ENCODE results near the gene IHH. TPM values are rescaled to one million over a fixed set of nuclear protein-coding genes. Genes with fewer than 3 reads are reported as not detected.

IHH gene
- total RNA-seq, 1 experiment from 2014 or later = not detected

GRCh38 chr2:219062081-219062480 lies 1.4 kb upstream of the IHH start:
- no peak overlapping the region for H2BK20ac ChIP-seq (ENCODE audit: low read depth, low read length, poor library complexity, severe bottlenecking)
- no peak overlapping the region for H3K4me3 Mint-ChIP-seq
- H3K79me2 ChIP-seq (ENCODE audit: insufficient read depth, low read length) = no peaks in the 10 kb centered on the region
- DNase-seq = no peak
- no peak overlapping the region for H2BK5ac ChIP-seq (ENCODE audit: insufficient read length, low read length)
- H4K8ac ChIP-seq (replicated peaks; ENCODE audit: insufficient read length, low read depth, low read length) = no peak overlapping the region
- H2AFZ ChIP-seq (ENCODE audit: low read length) = no peak overlapping the region
- H3K9me3 ChIP-seq (ENCODE audit: control insufficient read depth, low read depth, low read length) = no peaks in the 10 kb centered on the region
- no peak overlapping the region for H3K27ac Mint-ChIP-seq
- H3T11ph ChIP-seq (ENCODE audit: low read length) = no peak overlapping the region
- H2BK12ac ChIP-seq (ENCODE audit: insufficient read length, low read depth, low read length) = no peak overlapping the region
- peaks cover 3% of the 10 kb centered on the region for H3K23me2 ChIP-seq (ENCODE audit: insufficient read length, low read depth, low read length, poor library complexity, severe bottlenecking)
- H3K9me3 Mint-ChIP-seq = peaks cover 0 to 3% of the 10 kb centered on the region in 2 experiments; a peak in 1 of 5 replicates
- WGBS (ENCODE audit: extremely low coverage, insufficient read length, low lambda C conversion rate) = no CpG with 5 or more reads among the region's 6 CpGs
- no peaks in the 10 kb centered on the region for H3K79me1 ChIP-seq (ENCODE audit: insufficient read depth, low read depth, low read length, poor library complexity, severe bottlenecking)
- no peaks in the 10 kb centered on the region for H3K4me1 ChIP-seq (ENCODE audit: insufficient read depth, low read length)
- H3K9ac ChIP-seq (ENCODE audit: extremely low read depth, insufficient read length, low read length) = no peak overlapping the region
- H3K4me1 Mint-ChIP-seq = peaks cover 29 to 42% of the 10 kb centered on the region in 2 experiments
- H3K36me3 Mint-ChIP-seq (ENCODE audit: insufficient read depth in 1 of 3, low read depth in 3 of 3) = no peaks in the 10 kb centered on the region
- peaks cover 87% of the 10 kb centered on the region for H3K27me3 Mint-ChIP-seq (ENCODE audit: low read depth)
- H3K56ac ChIP-seq (ENCODE audit: insufficient read length, low read depth, low read length) = no peak overlapping the region
- H3K18ac ChIP-seq (ENCODE audit: insufficient read length, low read depth, low read length) = no peak overlapping the region
- H3K23ac ChIP-seq (ENCODE audit: insufficient read length, low read depth, low read length) = no peak overlapping the region
- H4K5ac ChIP-seq (ENCODE audit: insufficient read length, low read depth, low read length) = no peak overlapping the region
- no peak overlapping the region for H2BK15ac ChIP-seq (ENCODE audit: low read depth, low read length)
- no peak overlapping the region for H2AK5ac ChIP-seq (ENCODE audit: insufficient read length, low read length)
- H3K27me3 ChIP-seq (ENCODE audit: insufficient read depth, low read length) = peaks cover 56% of the 10 kb centered on the region
- no peak overlapping the region for H3K4me2 ChIP-seq (ENCODE audit: insufficient read depth, insufficient read length, low read length)
- H3K4ac ChIP-seq (ENCODE audit: low read depth, low read length) = no peak overlapping the region
- no peak overlapping the region for H2BK120ac ChIP-seq (ENCODE audit: low read depth, low read length, poor library complexity, severe bottlenecking)
- no peak overlapping the region for H3K14ac ChIP-seq (ENCODE audit: insufficient read depth, low read length)
- H4K91ac ChIP-seq (ENCODE audit: insufficient read length, low read depth, low read length) = no peak overlapping the region
- H3K27ac ChIP-seq (ENCODE audit: insufficient read length, low read depth, low read length) = no peak overlapping the region
- TF ChIP-seq, protein P1, sequence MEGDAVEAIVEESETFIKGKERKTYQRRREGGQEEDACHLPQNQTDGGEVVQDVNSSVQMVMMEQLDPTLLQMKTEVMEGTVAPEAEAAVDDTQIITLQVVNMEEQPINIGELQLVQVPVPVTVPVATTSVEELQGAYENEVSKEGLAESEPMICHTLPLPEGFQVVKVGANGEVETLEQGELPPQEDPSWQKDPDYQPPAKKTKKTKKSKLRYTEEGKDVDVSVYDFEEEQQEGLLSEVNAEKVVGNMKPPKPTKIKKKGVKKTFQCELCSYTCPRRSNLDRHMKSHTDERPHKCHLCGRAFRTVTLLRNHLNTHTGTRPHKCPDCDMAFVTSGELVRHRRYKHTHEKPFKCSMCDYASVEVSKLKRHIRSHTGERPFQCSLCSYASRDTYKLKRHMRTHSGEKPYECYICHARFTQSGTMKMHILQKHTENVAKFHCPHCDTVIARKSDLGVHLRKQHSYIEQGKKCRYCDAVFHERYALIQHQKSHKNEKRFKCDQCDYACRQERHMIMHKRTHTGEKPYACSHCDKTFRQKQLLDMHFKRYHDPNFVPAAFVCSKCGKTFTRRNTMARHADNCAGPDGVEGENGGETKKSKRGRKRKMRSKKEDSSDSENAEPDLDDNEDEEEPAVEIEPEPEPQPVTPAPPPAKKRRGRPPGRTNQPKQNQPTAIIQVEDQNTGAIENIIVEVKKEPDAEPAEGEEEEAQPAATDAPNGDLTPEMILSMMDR (conservative IDR thresholded peaks at IDR 0.05) = no peak
- H4K20me1 ChIP-seq (ENCODE audit: control insufficient read depth, insufficient read depth, insufficient read length) = no peaks in the 10 kb centered on the region
